ENCODE results near the gene KRAS.

- no peak for TF ChIP-seq CTCF (IDR thresholded peaks at IDR 0.05)
- TF ChIP-seq POLR2A (IDR thresholded peaks at IDR 0.05), result no peak
These were observed 594 bp downstream of the KRAS start for GRCh38 chr12:25249931-25250738.
